GM18861 (cell line): ENCODE data around the gene CDH4.

Experiments
- ATAC-seq: cut with Tn5 transposase; IDR thresholded peaks from one replicate; pipeline ENCODE4 v1.9.1; 2021; ENCODE audit not compliant: unreplicated experiment

Gene CDH4

DNA sequence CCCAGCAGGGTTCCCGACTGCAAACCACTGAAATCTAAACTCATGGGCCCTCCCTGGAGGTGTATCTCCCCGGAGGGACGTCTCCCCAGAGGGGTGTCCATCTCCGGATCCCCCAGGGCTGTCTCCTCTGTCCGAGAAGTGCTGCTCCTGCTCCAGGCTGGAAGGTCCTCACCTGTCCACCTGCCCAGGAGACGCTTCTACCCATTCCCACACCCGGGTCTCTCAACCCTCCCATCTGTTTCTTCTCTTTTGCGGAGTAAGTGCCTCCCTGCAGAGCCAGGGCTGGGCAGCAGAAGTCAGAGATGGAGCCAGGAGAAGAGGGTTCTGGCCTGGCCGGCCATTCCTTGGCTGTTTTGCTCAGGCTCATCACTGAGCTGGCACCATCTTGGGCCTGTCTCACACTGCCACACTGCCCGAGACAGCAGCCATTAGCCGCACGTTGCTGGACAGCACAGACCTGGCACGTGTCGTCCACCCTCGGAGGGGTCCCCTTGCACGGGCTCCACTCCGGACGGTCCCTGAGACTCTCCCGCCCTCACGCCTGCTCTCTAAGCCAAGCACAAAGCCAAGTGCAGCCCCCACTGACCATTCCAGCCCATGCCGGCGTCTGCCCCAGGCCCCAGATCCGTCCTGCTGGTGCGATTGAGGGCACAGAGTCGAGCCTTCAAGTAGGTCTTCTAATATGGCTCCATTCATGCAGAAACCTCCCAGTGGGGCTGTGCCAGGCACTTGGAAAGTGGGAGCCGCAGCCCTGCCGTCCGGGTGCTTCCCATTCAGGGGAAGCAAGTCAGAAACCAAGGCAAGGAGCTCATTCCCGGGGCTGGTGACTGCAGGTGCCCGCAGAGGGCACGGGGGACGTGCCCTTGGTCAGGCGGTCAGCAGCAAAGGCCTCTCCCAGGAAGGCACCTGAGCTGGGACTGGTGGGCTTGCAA lies 445.9 kb downstream of the CDH4 start:
- ATAC-seq, result no peak

DNA sequence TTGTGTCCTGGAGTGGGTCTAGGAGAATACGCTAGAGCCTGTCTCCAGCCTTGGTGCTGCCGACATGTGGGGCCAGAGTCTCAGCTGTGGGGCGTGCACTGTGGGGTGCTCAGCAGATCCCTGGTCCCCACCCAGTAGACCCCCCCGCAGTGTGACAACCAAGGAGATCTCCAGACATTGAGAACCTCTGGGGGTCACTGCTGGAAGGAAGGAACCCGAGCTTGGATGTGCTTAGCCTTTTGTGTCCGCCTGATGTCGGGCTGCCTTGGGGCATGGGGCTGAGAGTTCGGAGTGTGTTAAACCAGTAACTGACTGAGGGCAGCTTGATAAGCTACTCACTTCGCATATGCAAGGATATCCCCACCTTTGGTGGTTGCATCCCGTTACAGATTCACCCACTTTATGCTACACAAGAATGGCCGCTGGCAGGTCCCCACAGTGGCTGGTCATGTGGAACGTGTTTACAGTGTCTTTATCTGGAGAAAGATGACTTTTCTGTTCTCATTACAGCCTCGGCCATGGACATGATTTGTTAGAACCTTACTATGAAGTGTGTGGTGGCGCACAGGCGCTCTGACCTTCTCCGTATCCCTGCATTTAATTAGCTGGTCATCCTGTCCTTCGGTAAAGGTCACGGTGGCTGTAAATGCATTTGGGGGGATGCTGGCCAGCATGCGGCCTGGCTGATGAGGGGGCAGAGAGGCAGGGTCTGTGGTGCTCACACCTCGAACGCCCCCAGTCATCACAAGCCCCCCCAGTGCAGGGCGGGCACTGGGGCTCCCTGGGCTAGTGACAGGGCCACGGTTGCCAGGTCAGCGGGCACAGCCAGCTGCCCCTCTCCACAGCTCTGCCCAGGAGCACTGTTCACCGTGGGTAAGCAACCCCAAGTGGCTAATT lies 446.8 kb downstream of the CDH4 start:
- ATAC-seq, result no peak

DNA sequence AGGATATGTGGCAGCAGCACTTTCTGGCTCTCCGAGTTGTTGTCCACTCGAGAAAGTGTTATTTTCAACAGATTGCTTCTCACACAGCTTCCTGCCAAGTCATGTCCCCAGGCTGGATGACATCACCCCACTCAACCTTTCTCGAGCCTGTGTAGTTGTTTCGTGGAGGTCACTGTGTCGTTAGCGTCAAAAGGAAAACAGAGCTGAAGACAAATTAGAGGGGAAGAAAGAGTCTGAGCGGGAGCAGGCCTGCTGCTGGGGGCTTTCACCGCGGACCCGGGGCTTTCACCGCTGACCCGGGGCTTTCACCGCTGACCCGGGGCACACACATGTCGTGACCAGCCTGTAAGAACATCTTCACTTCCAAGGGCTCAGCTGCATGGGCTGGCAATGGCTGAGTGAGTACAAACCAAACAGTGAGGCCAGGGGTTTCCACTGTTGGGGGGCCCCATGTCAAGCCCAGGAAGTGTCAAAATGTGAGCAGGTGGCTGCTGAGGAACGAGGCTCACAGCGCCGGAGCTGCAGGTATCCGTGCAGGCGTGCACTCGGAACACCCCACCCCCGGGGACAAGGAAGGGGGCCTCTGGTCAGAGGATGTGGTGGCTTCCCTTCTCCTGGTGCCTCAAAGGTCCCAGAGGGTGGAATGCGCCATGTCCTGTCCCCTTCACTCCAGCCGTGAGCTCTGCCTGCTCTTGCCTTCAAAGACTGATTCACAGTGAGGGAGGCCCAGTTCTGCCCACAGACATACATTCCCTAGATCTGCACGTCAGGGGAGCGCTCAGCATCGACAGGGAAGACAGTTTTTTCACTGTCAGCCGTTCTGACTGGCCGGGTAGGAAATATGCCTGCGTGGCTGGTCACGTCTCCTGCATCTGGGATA lies 447.7 kb downstream of the CDH4 start:
- no peak for ATAC-seq

DNA sequence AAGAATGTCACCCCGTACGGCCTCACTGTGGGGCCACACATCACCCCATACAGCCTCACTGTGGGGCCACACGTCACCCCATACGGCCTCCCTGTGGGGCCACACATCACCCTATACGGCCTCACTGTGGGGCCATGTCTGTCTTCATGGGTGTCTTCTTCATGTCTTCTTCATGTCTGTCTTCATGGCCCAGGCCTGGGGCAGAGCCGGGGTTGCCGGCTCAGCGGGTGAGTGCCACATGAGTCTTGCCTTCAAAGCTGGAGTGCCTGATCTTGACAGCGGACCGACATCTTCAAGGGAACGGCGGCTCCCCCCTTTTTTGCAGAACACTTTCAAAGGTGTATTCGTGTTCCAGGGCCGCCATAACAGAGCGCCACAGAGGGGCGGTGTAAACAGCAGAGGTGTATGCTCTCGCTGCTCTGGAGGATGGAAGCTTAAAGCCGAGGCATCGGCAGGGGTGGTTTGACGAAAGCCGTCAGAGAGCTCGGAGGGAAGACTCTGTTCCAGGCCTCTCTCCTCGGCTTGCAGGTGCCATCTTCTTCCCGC lies 448.6 kb downstream of the CDH4 start:
- no peak for ATAC-seq

DNA sequence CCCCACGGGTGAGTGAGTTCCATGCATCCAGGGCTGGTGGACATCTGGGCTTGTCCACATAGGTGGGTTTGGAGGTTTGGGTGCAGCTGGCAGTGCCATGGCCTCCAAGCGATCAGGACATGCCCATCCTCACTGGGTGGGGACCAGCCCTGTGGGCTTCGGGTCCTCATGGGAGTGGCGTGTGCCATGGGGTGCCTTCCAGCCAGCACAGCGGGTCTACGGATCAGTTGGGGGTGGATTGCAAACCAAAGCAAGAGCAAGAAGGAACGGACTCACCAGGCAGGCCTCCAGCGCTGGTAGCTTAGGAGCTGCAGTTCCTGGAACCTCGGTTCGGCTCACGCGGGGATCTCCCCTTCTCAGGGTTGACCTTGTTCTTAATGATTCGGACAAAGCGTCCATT lies 449.3 kb downstream of the CDH4 start:
- no peak for ATAC-seq

DNA sequence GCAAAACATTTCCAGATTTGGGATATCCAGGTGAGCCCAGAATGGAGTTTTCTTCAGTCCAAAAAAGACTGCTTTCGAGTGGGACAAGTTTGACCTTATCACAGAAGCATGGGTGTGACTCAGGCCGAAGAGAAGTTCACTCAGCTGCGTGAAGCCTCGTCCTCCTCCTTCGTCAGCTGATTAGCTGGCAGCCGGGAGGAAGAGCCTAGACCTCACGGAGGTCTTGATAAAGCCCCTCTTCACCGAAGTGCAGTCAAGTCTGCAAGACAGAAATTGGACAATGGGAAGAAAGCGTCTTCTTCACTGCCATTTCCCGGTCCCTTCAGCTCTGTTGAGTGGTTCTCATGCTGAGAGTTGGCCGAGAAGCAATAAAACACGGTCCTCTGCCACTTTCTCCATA lies 449.7 kb downstream of the CDH4 start:
- no peak for ATAC-seq

DNA sequence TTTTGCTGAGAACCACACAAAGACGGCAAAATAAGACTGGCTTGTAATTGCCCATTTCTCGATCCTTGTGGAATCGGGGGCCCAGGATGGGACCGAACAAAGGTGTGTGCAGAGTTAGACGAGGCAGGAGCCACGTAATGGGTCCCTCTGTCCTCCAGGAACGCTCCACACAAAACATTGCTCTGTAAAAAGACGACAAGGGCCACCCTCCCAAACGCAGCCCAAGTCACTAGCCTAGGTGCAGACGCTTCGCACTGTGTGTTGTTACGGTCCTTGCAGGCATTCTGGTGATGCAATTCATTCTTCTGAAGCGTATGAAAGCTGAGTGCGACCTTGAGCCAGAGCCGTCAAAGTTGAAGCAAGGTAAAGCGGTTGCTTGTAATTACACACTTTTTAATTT lies 450.2 kb downstream of the CDH4 start:
- ATAC-seq, result no peak

DNA sequence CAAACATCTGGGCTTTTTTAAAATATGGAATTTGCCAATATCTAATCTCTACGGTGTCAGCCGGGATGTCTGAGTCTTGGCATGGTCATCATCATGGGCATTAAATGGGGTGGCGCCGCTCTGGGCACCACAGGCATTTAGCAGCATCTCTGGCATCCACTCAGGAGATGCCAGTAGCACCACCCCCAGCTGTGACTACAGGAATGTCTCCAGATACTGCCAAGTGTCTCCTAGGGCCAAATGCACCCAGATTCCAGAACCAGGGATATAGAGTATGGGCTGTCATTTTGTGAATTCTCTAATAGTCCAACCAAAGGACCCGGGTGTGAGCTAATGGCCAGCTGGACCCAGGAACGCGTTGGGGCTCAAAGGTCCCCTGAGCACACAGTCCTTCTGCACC lies 452.6 kb downstream of the CDH4 start:
- no peak for ATAC-seq

DNA sequence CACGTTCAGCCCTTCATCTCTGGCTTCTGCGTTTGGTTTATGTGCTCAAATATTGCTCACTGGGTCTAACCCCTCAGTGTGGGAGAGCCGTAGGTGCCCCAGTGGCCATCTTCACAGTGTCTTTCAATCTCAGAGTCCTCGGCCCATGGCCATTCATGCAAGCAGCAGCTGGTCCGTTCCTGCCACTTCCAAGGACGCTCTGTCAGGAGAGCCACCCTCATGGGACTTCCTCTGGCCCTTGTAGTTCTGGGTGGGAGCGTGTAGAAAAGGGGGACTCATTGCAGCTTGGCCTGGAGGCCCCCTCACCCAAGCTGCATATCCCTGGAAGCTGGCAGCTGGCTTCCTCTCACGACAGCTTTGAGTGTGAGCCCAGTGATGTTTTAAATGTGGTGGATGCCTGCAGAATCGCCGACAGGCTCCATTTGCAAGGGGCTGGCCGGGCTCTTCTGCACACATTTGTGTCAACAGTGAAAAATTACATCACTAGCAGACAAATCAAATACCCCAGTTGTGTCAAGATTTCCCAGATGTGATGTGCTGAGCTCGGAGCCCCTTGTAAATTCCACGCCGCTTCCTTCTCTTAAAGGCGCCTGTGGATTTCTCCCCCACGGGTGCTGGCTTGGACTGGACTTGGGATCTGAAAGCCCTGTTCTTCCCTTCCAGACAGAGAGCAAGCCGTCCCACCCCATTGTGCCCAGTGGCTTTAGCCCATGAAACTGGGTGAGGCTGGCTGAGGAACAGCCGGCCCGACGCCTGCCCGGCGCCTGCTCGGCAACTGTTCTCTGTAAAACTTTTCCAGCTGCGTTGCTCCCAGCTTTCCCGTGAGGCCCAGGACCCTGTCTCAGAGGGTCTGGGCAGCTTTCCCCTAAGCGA lies 453.6 kb downstream of the CDH4 start:
- no peak for ATAC-seq

DNA sequence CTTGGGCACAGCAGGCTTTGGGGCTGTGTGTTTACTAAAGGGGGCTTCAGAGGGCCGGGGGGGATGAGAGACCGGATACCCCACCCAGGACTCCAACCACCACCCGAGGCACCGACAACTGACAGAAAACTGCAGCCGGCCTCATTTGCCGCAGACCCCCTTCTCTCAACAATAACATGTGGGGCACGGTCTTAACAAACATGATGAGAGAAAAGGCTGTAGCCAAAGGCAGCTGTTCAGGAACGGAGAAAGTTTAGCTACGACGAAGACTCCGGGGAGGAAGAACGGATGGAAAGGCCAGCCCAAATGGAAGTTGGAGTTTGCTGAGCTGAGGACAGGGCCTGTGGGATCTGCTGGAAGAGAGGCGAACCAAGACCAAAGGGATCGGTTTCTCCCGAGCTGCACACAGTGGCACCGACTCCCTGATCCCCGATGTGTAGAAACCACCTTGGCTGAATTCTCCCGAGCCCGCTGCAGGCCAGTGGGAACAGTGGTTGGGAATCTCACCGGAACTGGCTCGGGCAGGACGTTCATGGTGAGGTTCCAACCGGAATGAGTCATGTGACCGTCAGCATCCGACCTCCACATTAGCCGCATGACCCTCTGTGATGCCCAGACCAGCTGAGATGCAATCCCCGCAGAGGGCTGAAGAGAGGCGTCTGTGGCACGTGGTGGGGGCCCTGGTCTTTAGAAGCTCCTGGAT lies 454.3 kb downstream of the CDH4 start:
- ATAC-seq, result no peak

DNA sequence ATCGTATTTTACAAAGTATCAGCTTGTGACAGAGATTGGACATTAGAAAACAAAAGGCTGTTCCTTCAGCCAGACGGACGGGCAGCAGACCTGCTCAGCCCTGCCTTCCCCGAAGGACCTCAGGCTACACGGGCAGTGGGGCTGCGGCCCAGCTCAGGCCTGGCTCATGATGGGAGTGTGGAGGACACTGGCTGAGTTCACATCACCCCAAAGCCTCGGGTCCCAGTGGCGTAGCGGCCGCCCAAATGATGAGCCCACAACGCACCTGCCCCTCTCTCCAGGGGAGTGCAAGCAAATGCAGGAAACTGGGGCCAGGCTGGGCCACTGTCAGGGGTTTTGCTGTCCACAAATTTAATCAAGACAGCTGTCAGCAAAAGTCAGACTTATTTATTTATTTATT lies 456.8 kb downstream of the CDH4 start:
- no peak for ATAC-seq

DNA sequence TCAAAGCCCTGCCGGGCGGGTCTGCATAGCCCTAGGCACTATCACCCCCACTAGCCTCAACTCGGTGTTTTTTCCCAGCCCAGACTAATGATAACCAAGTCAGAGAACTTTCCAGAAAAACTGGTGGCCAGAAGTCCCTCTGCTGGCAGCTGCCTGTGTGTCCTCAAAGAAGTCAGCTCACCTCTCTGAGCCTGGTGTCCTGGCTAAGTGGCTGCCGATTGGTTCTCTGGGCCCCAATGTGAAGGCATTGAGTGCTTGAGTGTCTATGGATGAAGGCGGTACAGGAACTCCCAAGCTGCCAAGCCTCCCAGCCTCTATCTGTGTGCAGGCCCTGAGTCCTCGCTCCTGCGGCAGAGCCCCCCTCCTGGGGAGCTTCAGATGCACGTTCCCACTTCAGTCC lies 458.0 kb downstream of the CDH4 start:
- ATAC-seq, result no peak

DNA sequence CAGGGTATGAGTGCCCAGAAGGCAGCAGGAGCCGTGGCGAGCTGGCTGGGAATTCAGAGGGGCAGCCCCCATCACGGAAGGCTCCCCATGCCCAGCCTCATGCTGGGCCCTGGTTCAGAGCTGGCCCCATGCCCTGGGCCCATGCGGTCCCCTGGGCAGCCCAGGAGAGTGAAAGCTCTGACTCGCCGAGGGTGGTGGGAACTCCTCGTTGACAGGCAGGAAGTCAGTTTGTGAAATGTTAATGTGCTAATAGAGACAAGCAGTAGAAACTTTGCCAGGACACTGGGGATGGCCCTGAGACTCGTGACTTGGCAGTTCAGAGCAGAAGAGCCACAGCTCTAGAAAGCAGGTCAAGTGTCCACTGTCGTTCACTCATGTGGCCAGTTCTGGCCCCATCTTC lies 460.6 kb downstream of the CDH4 start:
- no peak for ATAC-seq

DNA sequence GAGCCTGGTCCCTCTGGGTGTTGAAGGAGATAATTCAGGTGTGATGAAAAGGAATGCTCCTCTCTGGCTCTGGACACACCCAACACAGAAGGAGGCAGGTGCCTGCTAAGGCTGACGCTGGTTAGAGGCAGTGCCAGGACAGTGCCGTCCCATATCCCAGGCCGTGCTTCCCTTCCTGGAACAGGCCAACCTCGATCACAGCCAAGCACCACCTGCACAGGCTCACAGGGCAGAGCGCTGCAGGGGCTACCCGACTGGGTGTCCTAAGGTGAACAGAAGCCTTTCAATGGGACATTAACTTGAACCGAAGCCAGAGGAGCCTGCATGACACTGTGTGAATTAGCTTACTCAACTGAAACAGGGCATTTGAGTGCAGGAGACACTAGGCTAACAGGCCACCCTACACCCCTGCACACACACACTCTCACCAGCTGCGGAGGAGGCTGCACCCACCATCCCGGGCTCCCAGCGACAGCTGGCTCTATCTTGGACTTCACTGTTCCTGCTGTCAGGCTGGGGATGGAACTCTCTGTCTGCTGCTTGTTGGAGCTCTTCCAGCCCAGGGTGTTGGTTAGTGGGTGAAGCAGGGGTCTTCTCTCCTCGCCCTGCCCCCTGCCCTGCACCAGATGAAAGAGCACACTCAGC lies 466.4 kb downstream of the CDH4 start:
- ATAC-seq, result no peak

DNA sequence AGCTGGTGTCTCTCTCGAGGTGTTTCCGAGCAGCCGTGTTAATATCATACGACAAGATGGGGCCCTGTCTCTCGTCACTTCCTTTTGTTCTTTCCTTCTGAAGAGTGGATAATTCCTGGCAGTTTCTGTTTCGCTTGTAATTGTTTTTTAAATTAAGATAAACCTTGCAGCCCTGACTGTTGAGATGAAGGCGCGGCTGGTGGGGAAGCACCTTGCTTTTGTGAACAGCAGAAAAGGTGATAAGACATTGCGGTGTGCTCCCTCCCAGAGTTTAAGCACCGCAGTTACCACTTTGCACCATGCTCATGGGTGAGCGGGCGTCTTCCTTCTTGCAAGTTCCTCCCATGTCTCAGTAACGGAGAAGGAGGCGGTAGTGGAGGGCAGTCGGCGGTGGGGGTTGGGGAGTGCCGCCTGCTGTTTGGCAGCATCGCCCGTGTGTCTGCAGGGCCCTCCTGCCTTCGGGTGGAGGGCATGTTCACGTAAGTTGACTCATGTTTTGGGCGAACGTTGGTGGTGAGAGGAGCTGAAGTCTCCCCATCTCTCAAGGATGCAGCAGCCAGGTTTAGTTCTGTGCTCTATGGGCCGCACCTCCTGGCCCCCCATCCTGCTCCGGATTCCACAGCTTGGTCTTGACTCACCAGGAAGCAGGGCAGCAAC lies 467.8 kb downstream of the CDH4 start:
- ATAC-seq, result no peak

DNA sequence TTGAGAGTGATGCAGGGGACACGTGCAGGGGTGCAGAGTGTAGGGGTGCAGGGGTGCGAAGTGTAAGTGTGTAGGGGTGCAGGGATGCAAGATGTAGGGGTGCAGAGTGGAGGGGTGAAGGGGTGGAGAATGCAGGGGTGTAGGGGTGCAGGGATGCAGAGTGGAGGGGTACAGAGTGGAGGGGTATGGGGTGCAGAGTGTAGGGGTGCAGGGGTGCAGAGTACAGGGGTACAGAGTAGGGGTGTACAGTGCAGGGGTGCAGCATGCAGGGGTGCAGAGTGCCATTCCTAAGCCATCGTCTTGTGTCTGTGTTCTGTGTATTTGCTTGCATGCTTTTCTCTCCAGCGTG lies 468.3 kb downstream of the CDH4 start:
- ATAC-seq, result no peak

DNA sequence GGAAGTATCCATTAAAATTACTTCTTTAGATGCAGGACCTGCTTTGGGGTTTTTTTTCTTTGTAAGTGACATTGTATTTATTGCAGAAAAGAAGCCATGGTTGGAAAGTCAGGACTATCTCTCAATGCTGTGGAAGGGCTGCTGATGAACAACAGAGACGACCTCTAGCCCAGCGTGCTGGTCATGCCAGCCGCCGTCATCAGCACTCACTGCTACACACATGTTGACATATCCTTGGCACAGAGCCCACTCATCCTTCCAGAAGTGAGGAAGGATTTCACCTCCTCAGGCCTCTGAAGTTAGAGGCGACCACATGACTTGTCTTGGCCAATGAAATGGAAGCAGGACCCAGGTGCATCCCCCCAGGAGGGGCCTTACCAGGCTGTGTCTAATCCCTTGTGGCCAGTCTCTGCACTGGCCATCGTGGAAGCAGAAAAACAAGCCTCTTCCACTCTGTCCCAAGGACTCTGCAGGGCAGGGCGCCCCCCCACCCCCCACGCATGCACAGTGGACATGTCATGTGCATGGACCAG lies 470.2 kb downstream of the CDH4 start:
- no peak for ATAC-seq
